Adrenal gland (tissue), 12 donors: ENCODE measurements around the gene PCDHB15. TPM values are rescaled to one million over a fixed set of nuclear protein-coding genes. Genes with fewer than 3 reads are reported as not detected.

Source experiments
- DNase-seq, 7 donors: peaks; one replicate each; pipeline ENCODE4 v3.0.0-alpha.2; 2019 to 2020
- H3K27ac ChIP-seq, 5 donors: fragments of 200-600 bp; sonication (generic) in 4 of 5; 1 replicate in 3 of 5; 2 replicates in 2 of 5; pipeline versions ENCODE4 v1.5.1 to v1.8.0; 2016 to 2020; ENCODE audit warnings: mild to moderate bottlenecking in 1 of 5
- H3K27me3 ChIP-seq: fragments of 200-600 bp; 2 replicates; pipeline ENCODE4 v1.8.0; 2021
- H3K36me3 ChIP-seq, 2 donors: fragments of 200-600 bp; replicated peaks in 1 of 2; 1 replicate in 1 of 2; 2 replicates in 1 of 2; pipeline versions ENCODE4 v1.5.1 to v1.8.0; 2018 to 2022
- H3K4me1 ChIP-seq, 2 donors: fragments of 200-600 bp; replicated peaks in 1 of 2; 1 replicate in 1 of 2; 2 replicates in 1 of 2; pipeline versions ENCODE4 v1.5.1 to v1.8.0; 2018 to 2021
- H3K4me3 ChIP-seq, 4 donors: fragments of 200-600 bp; sonication (generic) in 3 of 4; one replicate each; pipeline ENCODE4 v1.5.1; 2016 to 2018
- H3K9me3 ChIP-seq, 3 donors: fragments of 200-600 bp; sonication (generic) in 1 of 3; replicated peaks in 1 of 3; 1 replicate in 2 of 3; 2 replicates in 1 of 3; pipeline versions ENCODE4 v1.5.1 to v1.8.0; 2016 to 2021
- POLR2A ChIP-seq, 2 donors: fragments of 450-650 bp; IDR thresholded peaks; one replicate each; pipeline ENCODE4 v1.6.1; 2017; ENCODE audit warnings: antibody characterized with exemption in 2 of 2, mild to moderate bottlenecking in 2 of 2, moderate library complexity in 1 of 2
- WGBS, 4 donors: extraction: QIAGEN DNeasy Blood & Tissue Kit in 2 of 4; methylation state at CpG; one replicate each; pipeline versions ENCODE4 v1.1.5 to v1.1.7; 2013 to 2017; 5-methylcytosine and 5-hydroxymethylcytosine counted together
- intact Hi-C, 2 donors: fragments of 100-400 bp; cut with DNase I; formaldehyde crosslinking; loops; one replicate each; pipeline versions ENCODE4 v1.14.1 to v1.15.0; 2022 to 2023
- polyA plus RNA-seq, 3 donors: library from polyadenylated mRNA; stranded (reverse); fragments of 200-250 nt in 2 of 3; fragments of 350-450 nt in 1 of 3; fragmentation: Illumina TruSeq in 1 of 3; extraction: RNeasy Lipid Tissue Mini Kit (QIAGEN cat#74804) in 1 of 3; gene quantifications; one replicate each; pipeline ENCODE4 v1.2.3, GENCODE V29; 2013 to 2014
- total RNA-seq, 9 donors: library from RNA; depleted of rRNA in 4 of 9; stranded (reverse); fragments of >200 nt in 4 of 9; fragments of 120-200 nt in 1 of 9; fragmentation: NEBNext Ultra II Directional in 1 of 9; extraction: Animal tissue kit (Norgen Biotek cat#: 25700) in 1 of 9; gene quantifications; one replicate each; pipeline versions ENCODE4 v1.1.0 to v1.2.4, GENCODE V29; 2013 to 2023
- TF ChIP-seq, protein P1 (sequence below), 6 experiments: fragments of 450-650 bp in 4 of 6; fragments of 200-600 bp in 2 of 6; sonication (generic) in 1 of 6; IDR thresholded peaks; 1 replicate in 5 of 6; 2 replicates in 1 of 6; pipeline versions ENCODE4 v1.5.1 to v1.8.0; 2016 to 2021; ENCODE audit warnings: antibody characterized with exemption in 6 of 6, mild to moderate bottlenecking in 2 of 6, moderate library complexity in 1 of 6
- donor health status: healthy with polysubstance abuse.
- donor health status: Bipolar disorder and iron deficiency.
- donor health status: DM: yes; HTN: yes; CAD: no.
- donor health status: DM: no; HTN: no; CAD: no.
- donor health status: DM: no; HTN: no; CAD: no.
- donor health status: DM: yes; HTN: yes; CAD: no.

PCDHB15 gene
- total and polyA plus RNA-seq, 12 donors: 0.95 to 3.2 (median 1.4) TPM

DNA sequence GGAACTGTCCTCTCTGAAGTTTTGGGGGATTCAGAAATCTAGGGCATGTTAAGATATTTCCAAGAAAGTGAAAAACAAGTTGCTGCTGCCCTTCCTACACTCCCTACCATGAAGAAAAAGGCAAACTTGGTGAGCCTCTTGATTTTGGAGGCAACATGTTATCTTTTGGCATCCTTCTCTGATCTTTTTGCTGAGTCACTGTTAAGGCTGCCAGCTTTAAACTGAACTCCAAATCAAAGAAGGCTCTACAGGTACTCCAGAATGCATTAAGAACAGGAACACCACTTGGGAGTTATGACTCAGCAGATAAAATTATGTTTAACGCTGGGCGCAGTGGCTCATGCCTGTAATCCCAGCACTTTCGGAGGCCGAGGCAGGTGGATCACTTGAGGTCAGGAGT, 24.0 kb downstream of the PCDHB15 start:
- 82 to 98% (median 95%) methylated on average over 4 of the region's 4 CpGs for WGBS, 4 donors
- Histone ChIP-seq H3K4me1 (no peaks in the 10 kb centered on the region), H3K9me3 (peaks cover 0 to 58% (median 5%) of the 10 kb centered on the region in 3 donors), H3K4me3 (no peak overlapping the region), H3K27me3 (no peaks in the 10 kb centered on the region), H3K27ac (no peak overlapping the region), H3K36me3 (no peaks in the 10 kb centered on the region)
- no peak for DNase-seq
- intact Hi-C loops: no loop called here
- TF ChIP-seq, protein P1, sequence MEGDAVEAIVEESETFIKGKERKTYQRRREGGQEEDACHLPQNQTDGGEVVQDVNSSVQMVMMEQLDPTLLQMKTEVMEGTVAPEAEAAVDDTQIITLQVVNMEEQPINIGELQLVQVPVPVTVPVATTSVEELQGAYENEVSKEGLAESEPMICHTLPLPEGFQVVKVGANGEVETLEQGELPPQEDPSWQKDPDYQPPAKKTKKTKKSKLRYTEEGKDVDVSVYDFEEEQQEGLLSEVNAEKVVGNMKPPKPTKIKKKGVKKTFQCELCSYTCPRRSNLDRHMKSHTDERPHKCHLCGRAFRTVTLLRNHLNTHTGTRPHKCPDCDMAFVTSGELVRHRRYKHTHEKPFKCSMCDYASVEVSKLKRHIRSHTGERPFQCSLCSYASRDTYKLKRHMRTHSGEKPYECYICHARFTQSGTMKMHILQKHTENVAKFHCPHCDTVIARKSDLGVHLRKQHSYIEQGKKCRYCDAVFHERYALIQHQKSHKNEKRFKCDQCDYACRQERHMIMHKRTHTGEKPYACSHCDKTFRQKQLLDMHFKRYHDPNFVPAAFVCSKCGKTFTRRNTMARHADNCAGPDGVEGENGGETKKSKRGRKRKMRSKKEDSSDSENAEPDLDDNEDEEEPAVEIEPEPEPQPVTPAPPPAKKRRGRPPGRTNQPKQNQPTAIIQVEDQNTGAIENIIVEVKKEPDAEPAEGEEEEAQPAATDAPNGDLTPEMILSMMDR (IDR thresholded peaks at IDR 0.05): no peak
- TF ChIP-seq POLR2A (IDR thresholded peaks at IDR 0.05): no peak

DNA sequence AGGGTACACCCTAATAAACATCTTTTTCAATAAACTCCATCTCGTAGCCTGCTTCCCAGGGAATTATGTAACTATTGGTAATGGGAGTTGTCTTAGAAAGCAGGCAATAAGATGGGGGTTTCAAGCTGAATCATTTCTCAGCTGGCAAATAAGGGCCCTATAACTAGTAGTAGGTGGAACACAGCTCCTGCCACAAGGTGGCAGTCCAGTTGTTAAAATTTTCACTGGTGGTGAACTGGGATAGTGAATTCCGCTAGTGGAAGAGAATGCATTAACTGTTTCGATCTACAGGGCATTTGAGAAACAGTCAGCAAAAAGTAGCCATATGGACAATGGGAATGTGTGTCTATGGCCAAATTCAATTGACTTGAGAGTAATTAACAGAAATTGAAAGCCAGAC, 27.7 kb downstream of the PCDHB15 start:
- peaks cover 0 to 53% (median 0%) of the 10 kb centered on the region in 3 donors for H3K9me3 ChIP-seq
- TF ChIP-seq, protein P1 (IDR thresholded peaks at IDR 0.05): no peak
- no peak for TF ChIP-seq POLR2A (IDR thresholded peaks at IDR 0.05)
- intact Hi-C loops: no loop called here
- WGBS, 4 donors: 56 to 77% (median 67%) methylated on average over 3 of the region's 3 CpGs
- no peak for DNase-seq
- H3K4me1 ChIP-seq: no peaks in the 10 kb centered on the region
- H3K27me3 ChIP-seq: no peaks in the 10 kb centered on the region
- H3K4me3 ChIP-seq: no peak overlapping the region
- no peak overlapping the region for H3K27ac ChIP-seq
- H3K36me3 ChIP-seq: no peaks in the 10 kb centered on the region

DNA sequence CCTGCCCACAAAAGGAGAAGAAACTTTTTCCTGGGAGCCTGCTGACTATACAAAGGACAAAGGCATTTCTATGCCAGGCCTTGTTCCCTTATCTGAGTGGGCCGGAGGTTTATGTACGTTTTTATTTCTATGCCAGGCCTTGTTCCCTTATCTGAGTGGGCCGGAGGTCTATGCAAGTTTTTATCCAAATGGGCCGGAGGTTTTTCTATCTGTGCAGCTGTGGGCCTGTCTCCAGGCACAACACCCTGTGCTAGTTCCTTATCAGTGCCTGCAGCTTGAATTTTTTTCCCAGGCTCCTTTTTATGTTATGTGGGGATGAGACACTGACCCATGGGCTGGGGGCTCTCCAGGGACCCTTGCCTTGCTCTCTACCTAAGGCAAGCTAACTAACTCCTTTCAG, 53.2 kb downstream of the PCDHB15 start:
- Histone ChIP-seq H3K9me3 (peaks cover 0 to 32% (median 6%) of the 10 kb centered on the region in 3 donors), H3K27me3 (no peaks in the 10 kb centered on the region), H3K4me1 (no peaks in the 10 kb centered on the region), H3K36me3 (no peaks in the 10 kb centered on the region), H3K27ac (no peak overlapping the region), H3K4me3 (no peak overlapping the region)
- intact Hi-C loops: no loop called here
- no peak for TF ChIP-seq POLR2A (IDR thresholded peaks at IDR 0.05)
- TF ChIP-seq, protein P1 (IDR thresholded peaks at IDR 0.05): no peak
- 66 to 78% (median 75%) methylated on average over 4 of the region's 4 CpGs for WGBS, 4 donors
- no peak for DNase-seq

Other genes with a start within 250 kb of the PCDHB15 start
Only the 30 nearest of the 39 such genes appear.
- gene PCDHB2, start 150.8 kb upstream of the PCDHB15 start, total RNA-seq: 1 to 10 TPM in 7 of 9 donors, under 1 TPM in 2; 0.65 to 2.8 (median 1.5) TPM
- under 1 TPM; 0.24 to 0.79 (median 0.44) TPM for gene PCDHB2, start 150.8 kb upstream of the PCDHB15 start, polyA plus RNA-seq
- gene PCDHB3, start 144.9 kb upstream of the PCDHB15 start, total RNA-seq: 1 to 10 TPM in 6 of 9 donors, under 1 TPM in 3; 0.35 to 2.2 (median 1.2) TPM
- gene PCDHB3, start 144.9 kb upstream of the PCDHB15 start, polyA plus RNA-seq: 1 to 10 TPM in 1 of 3 donors, under 1 TPM in 2; 0.20 to 1.4 (median 0.32) TPM
- gene PCDHB4, start 123.6 kb upstream of the PCDHB15 start, total RNA-seq: 1 to 10 TPM in 8 of 9 donors, under 1 TPM in 1; 0.44 to 2.3 (median 1.7) TPM
- gene PCDHB4, start 123.6 kb upstream of the PCDHB15 start, polyA plus RNA-seq: 1 to 10 TPM in 1 of 3 donors, under 1 TPM in 2; 0.56 to 1.8 (median 0.88) TPM
- gene PCDHB5, start 110.2 kb upstream of the PCDHB15 start, total RNA-seq: 10 to 100 TPM in 1 of 9 donors, 1 to 10 TPM in 8; 1.1 to 10.7 (median 4.7) TPM
- 1 to 10 TPM; 1.0 to 4.5 (median 1.6) TPM for gene PCDHB5, start 110.2 kb upstream of the PCDHB15 start, polyA plus RNA-seq
- 1 to 10 TPM in 2 of 9 donors, under 1 TPM in 7; 0.23 to 1.1 (median 0.83) TPM for gene PCDHB6, start 95.3 kb upstream of the PCDHB15 start, total RNA-seq
- under 1 TPM; 0.30 to 0.73 (median 0.48) TPM for gene PCDHB6, start 95.3 kb upstream of the PCDHB15 start, polyA plus RNA-seq
- gene PCDHB7, start 72.8 kb upstream of the PCDHB15 start, total RNA-seq: 1 to 10 TPM in 6 of 9 donors, under 1 TPM in 3; 0.44 to 2.9 (median 1.6) TPM
- under 1 TPM; 0.32 to 0.92 (median 0.37) TPM for gene PCDHB7, start 72.8 kb upstream of the PCDHB15 start, polyA plus RNA-seq
- 1 to 10 TPM in 4 of 9 donors, under 1 TPM in 5; 0.28 to 3.7 (median 0.99) TPM for gene PCDHB8, start 67.6 kb upstream of the PCDHB15 start, total RNA-seq
- 1 to 10 TPM in 1 of 3 donors, under 1 TPM in 2; 0.03 to 1.3 (median 0.48) TPM for gene PCDHB8, start 67.6 kb upstream of the PCDHB15 start, polyA plus RNA-seq
- 1 to 10 TPM in 7 of 9 donors, under 1 TPM in 2; 0.39 to 3.3 (median 1.5) TPM for gene PCDHB16, start 63.0 kb upstream of the PCDHB15 start, total RNA-seq
- gene PCDHB16, start 63.0 kb upstream of the PCDHB15 start, polyA plus RNA-seq: 1 to 10 TPM in 1 of 3 donors, under 1 TPM in 2; 0.67 to 1.4 (median 0.72) TPM
- 1 to 10 TPM in 3 of 9 donors, under 1 TPM in 6; 0.28 to 2.2 (median 0.52) TPM for gene PCDHB9, start 58.2 kb upstream of the PCDHB15 start, total RNA-seq
- gene PCDHB9, start 58.2 kb upstream of the PCDHB15 start, polyA plus RNA-seq: 1 to 10 TPM in 1 of 3 donors, under 1 TPM in 2; 0.27 to 1.3 (median 0.80) TPM
- gene PCDHB10, start 53.0 kb upstream of the PCDHB15 start, total RNA-seq: 1 to 10 TPM in 3 of 9 donors, under 1 TPM in 6; 0.18 to 2.3 (median 0.61) TPM
- 1 to 10 TPM in 1 of 3 donors, under 1 TPM in 2; 0.81 to 3.0 (median 0.88) TPM for gene PCDHB10, start 53.0 kb upstream of the PCDHB15 start, polyA plus RNA-seq
- 1 to 10 TPM in 7 of 9 donors, under 1 TPM in 2; 0.12 to 7.1 (median 2.5) TPM for gene PCDHB11, start 45.8 kb upstream of the PCDHB15 start, total RNA-seq
- under 1 TPM; 0.48 to 0.81 (median 0.67) TPM for gene PCDHB11, start 45.8 kb upstream of the PCDHB15 start, polyA plus RNA-seq
- 1 to 10 TPM in 7 of 9 donors, under 1 TPM in 2; 0.50 to 3.4 (median 1.5) TPM for gene PCDHB12, start 36.7 kb upstream of the PCDHB15 start, total RNA-seq
- gene PCDHB12, start 36.7 kb upstream of the PCDHB15 start, polyA plus RNA-seq: under 1 TPM; 0.40 to 0.97 (median 0.47) TPM
- 1 to 10 TPM in 8 of 9 donors, under 1 TPM in 1; 0.72 to 7.2 (median 5.9) TPM for gene PCDHB13, start 31.5 kb upstream of the PCDHB15 start, total RNA-seq
- gene PCDHB13, start 31.5 kb upstream of the PCDHB15 start, polyA plus RNA-seq: 1 to 10 TPM; 1.3 to 5.4 (median 1.3) TPM
- 1 to 10 TPM; 1.7 to 7.7 (median 3.7) TPM for gene PCDHB14, start 22.1 kb upstream of the PCDHB15 start, total RNA-seq
- 1 to 10 TPM; 1.9 to 4.1 (median 2.2) TPM for gene PCDHB14, start 22.1 kb upstream of the PCDHB15 start, polyA plus RNA-seq
- 1 to 10 TPM in 1 of 9 donors, under 1 TPM in 4, not detected in 4; 0.43 to 1.5 (median 0.53) TPM for gene SLC25A2, start 58.7 kb downstream of the PCDHB15 start, total RNA-seq
- gene SLC25A2, start 58.7 kb downstream of the PCDHB15 start, polyA plus RNA-seq: under 1 TPM in 2 of 3 donors, not detected in 1; 0.07 to 0.72 TPM
- 100 to 1,000 TPM in 1 of 9 donors, 10 to 100 TPM in 8; 38.0 to 111 (median 70.9) TPM for gene TAF7, start 75.4 kb downstream of the PCDHB15 start, total RNA-seq
- gene TAF7, start 75.4 kb downstream of the PCDHB15 start, polyA plus RNA-seq: 100 to 1,000 TPM in 1 of 3 donors, 10 to 100 TPM in 2; 23.9 to 132 (median 29.7) TPM
- gene PCDHGA1, start 85.1 kb downstream of the PCDHB15 start, total RNA-seq: under 1 TPM; 0.09 to 0.96 (median 0.28) TPM
- gene PCDHGA1, start 85.1 kb downstream of the PCDHB15 start, polyA plus RNA-seq: under 1 TPM; 0.13 to 0.60 (median 0.32) TPM
- gene PCDHGA2, start 93.4 kb downstream of the PCDHB15 start, total RNA-seq: 1 to 10 TPM in 8 of 9 donors, under 1 TPM in 1; 0.91 to 6.1 (median 2.6) TPM
- gene PCDHGA2, start 93.4 kb downstream of the PCDHB15 start, polyA plus RNA-seq: 1 to 10 TPM in 1 of 3 donors, under 1 TPM in 2; 0.27 to 2.1 (median 0.56) TPM
- gene PCDHGA3, start 98.4 kb downstream of the PCDHB15 start, total RNA-seq: 1 to 10 TPM; 1.0 to 6.2 (median 3.0) TPM
- 1 to 10 TPM in 1 of 3 donors, under 1 TPM in 2; 0.27 to 1.5 (median 0.80) TPM for gene PCDHGA3, start 98.4 kb downstream of the PCDHB15 start, polyA plus RNA-seq
- gene PCDHGB1, start 104.7 kb downstream of the PCDHB15 start, total RNA-seq: 10 to 100 TPM in 2 of 9 donors, 1 to 10 TPM in 7; 1.6 to 16.1 (median 3.1) TPM
- gene PCDHGB1, start 104.7 kb downstream of the PCDHB15 start, polyA plus RNA-seq: 1 to 10 TPM in 1 of 3 donors, under 1 TPM in 2; 0.20 to 2.2 (median 0.88) TPM
- gene PCDHGA4, start 109.6 kb downstream of the PCDHB15 start, total RNA-seq: 1 to 10 TPM in 8 of 9 donors, under 1 TPM in 1; 0.97 to 9.5 (median 4.3) TPM
- gene PCDHGA4, start 109.6 kb downstream of the PCDHB15 start, polyA plus RNA-seq: 1 to 10 TPM in 1 of 3 donors, under 1 TPM in 2; 0.20 to 2.4 (median 0.64) TPM
- gene PCDHGB2, start 114.6 kb downstream of the PCDHB15 start, total RNA-seq: 1 to 10 TPM; 1.6 to 6.3 (median 3.4) TPM
- 1 to 10 TPM in 1 of 3 donors, under 1 TPM in 2; 0.10 to 1.8 (median 0.88) TPM for gene PCDHGB2, start 114.6 kb downstream of the PCDHB15 start, polyA plus RNA-seq
- 1 to 10 TPM in 8 of 9 donors, under 1 TPM in 1; 0.42 to 5.9 (median 2.0) TPM for gene PCDHGA5, start 118.8 kb downstream of the PCDHB15 start, total RNA-seq
- under 1 TPM; 0.24 to 0.80 (median 0.79) TPM for gene PCDHGA5, start 118.8 kb downstream of the PCDHB15 start, polyA plus RNA-seq
- 1 to 10 TPM; 1.4 to 7.1 (median 3.1) TPM for gene PCDHGB3, start 124.8 kb downstream of the PCDHB15 start, total RNA-seq
- 1 to 10 TPM in 1 of 3 donors, under 1 TPM in 2; 0.03 to 1.0 (median 0.70) TPM for gene PCDHGB3, start 124.8 kb downstream of the PCDHB15 start, polyA plus RNA-seq
- 1 to 10 TPM; 1.8 to 6.6 (median 2.9) TPM for gene PCDHGA6, start 128.5 kb downstream of the PCDHB15 start, total RNA-seq
- gene PCDHGA6, start 128.5 kb downstream of the PCDHB15 start, polyA plus RNA-seq: 1 to 10 TPM in 2 of 3 donors, under 1 TPM in 1; 0.57 to 2.1 (median 1.4) TPM
- 1 to 10 TPM in 8 of 9 donors, under 1 TPM in 1; 0.91 to 5.0 (median 1.9) TPM for gene PCDHGA7, start 137.3 kb downstream of the PCDHB15 start, total RNA-seq
- gene PCDHGA7, start 137.3 kb downstream of the PCDHB15 start, polyA plus RNA-seq: 1 to 10 TPM in 1 of 3 donors, under 1 TPM in 2; 0.37 to 1.4 (median 0.59) TPM
- 1 to 10 TPM; 3.3 to 9.1 (median 4.8) TPM for gene PCDHGB4, start 142.3 kb downstream of the PCDHB15 start, total RNA-seq
- 1 to 10 TPM in 1 of 3 donors, under 1 TPM in 2; 0.27 to 2.2 (median 0.72) TPM for gene PCDHGB4, start 142.3 kb downstream of the PCDHB15 start, polyA plus RNA-seq
- gene PCDHGA8, start 147.2 kb downstream of the PCDHB15 start, total RNA-seq: 1 to 10 TPM in 4 of 9 donors, under 1 TPM in 5; 0.06 to 4.0 (median 0.94) TPM
- gene PCDHGA8, start 147.2 kb downstream of the PCDHB15 start, polyA plus RNA-seq: under 1 TPM; 0.15 to 0.48 (median 0.17) TPM
- 10 to 100 TPM in 5 of 9 donors, 1 to 10 TPM in 4; 5.2 to 15.3 (median 11.7) TPM for gene PCDHGB5, start 152.6 kb downstream of the PCDHB15 start, total RNA-seq
- 1 to 10 TPM in 2 of 3 donors, under 1 TPM in 1; 0.40 to 4.5 (median 1.2) TPM for gene PCDHGB5, start 152.6 kb downstream of the PCDHB15 start, polyA plus RNA-seq
- gene PCDHGA9, start 157.4 kb downstream of the PCDHB15 start, total RNA-seq: 1 to 10 TPM; 1.5 to 8.6 (median 5.7) TPM
- 1 to 10 TPM in 2 of 3 donors, under 1 TPM in 1; 0.17 to 2.9 (median 1.3) TPM for gene PCDHGA9, start 157.4 kb downstream of the PCDHB15 start, polyA plus RNA-seq